Erythroblast (primary cell): Measurements from ENCODE around the gene HLA-B.

Experiments
- DNase-seq, 2 experiments: peaks; one replicate each; lab custom pipeline; 2025; lab: John Stamatoyannopoulos, UW
- GATA1 ChIP-seq: IDR thresholded peaks from 2 replicates; pipeline ENCODE4 v1.6.1; 2011; ENCODE audit warnings: low read depth, mild to moderate bottlenecking, control low read depth, low read length, moderate library complexity
- POLR2A ChIP-seq: IDR thresholded peaks from 2 replicates; pipeline ENCODE4 v1.6.1; 2011; ENCODE audit warnings: mild to moderate bottlenecking, low read length

HLA-B gene

DNA sequence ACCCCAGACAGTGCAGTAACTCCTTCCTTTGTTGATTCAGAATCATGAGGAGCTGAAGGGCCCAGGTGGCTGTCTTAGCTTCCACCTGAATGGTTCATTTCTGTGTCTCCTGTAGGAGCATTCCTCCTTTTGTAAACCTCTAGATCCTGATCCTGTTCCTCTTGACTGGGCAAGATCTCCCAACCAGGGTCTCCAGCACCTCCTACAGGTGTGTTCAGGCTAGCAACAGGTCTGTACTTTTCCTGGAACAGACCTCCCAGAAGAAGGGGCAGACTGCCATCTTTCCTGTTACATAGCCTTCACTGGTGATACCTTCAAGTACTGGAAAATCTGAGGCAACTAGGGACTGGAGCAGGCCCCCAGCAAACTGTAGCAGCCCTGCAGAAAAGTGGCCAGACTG lies 35.2 kb downstream of the HLA-B start:
- no peak for DNase-seq
- TF ChIP-seq POLR2A (no peak), GATA1 (no peak)

DNA sequence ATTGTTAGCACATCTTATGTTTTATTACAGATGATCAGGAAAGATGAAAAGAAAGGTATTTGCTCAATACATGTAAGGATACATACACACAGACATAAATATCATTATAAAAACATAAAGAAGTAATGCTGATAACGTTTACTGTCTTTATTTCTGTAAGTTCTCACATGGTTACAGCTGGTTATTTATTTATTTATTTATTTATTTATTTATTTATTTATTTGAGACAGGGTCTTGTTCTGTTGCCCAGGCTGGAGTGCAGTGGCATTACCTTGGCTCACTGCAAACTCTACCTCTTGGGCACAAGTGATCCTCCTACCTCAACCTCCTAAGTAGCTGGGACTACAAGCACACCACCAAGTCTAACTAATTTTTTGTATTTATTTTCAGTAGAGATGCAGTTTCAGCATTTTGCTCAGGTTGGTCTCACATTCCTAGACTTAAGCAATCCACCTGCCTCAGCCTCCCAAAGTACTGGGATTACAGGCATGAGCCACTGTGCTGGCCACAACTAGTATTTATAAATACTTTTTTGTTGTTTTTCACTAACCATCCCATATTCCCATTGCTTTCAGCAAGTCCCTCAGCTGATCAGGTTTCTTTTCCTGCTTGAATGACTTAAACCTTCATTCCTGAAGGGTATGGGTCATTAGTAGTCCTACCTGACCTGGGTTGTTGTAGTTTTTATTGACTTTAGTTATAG lies 35.8 kb downstream of the HLA-B start:
- no peak for TF ChIP-seq POLR2A
- no peak for TF ChIP-seq GATA1
- no peak for DNase-seq

DNA sequence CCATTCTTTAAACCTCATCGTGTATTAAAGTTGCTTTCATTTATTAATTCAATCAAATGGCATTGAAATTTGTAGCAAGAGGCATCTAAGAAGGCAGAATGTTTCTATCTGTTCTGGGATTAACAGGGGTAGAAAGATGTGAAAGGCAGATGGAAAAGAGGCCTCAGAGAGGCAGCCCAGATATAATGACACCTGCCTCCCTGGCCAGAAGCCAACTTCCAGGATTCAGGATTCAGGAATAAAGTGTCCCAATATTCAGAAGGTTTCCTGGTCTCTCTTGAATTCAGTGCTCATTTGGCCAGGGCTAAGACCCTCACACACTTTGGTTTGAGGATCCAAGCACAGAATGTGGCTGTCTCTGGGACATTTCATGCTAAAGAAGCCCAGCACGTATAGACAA lies 39.9 kb downstream of the HLA-B start:
- no peak for DNase-seq
- TF ChIP-seq POLR2A = no peak
- no peak for TF ChIP-seq GATA1

DNA sequence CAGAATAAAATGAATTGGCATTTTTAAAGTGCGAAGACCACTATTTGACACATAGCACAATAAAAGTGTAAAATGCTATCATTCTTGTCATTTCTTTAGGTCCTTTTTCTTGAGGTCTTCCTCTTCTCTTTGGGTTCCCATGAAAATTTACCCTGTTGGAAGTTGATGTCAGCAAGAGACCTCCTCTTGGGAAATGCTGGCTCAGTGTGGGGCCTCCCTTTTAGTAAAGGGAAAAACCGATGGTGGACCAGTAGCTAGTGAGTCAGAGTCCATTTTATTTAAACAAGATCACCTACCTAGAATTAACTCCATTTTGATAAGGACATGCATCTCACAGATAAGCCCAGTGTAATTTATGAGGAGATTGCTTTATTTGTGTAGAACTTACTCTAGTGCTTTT lies 47.3 kb downstream of the HLA-B start:
- no peak for DNase-seq
- no peak for TF ChIP-seq POLR2A
- TF ChIP-seq GATA1 = no peak

DNA sequence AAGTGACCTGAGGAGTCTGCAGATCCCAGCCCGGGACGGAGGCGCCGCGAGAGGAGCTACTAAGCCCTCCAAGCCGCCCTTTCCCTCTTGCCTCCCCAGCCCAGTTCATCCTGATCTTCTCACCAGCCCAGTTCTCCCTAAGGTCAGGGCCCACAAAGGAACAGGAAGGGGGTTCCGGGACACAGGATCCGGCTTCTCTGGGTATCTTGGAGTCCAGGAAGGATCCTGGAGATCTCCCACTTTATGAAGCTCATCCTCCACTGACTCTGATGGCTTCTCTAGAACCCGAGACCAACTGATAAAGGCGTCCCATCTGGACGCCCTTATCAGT lies 48.2 kb downstream of the HLA-B start:
- no peak for DNase-seq
- TF ChIP-seq POLR2A (no peak), GATA1 (no peak)

DNA sequence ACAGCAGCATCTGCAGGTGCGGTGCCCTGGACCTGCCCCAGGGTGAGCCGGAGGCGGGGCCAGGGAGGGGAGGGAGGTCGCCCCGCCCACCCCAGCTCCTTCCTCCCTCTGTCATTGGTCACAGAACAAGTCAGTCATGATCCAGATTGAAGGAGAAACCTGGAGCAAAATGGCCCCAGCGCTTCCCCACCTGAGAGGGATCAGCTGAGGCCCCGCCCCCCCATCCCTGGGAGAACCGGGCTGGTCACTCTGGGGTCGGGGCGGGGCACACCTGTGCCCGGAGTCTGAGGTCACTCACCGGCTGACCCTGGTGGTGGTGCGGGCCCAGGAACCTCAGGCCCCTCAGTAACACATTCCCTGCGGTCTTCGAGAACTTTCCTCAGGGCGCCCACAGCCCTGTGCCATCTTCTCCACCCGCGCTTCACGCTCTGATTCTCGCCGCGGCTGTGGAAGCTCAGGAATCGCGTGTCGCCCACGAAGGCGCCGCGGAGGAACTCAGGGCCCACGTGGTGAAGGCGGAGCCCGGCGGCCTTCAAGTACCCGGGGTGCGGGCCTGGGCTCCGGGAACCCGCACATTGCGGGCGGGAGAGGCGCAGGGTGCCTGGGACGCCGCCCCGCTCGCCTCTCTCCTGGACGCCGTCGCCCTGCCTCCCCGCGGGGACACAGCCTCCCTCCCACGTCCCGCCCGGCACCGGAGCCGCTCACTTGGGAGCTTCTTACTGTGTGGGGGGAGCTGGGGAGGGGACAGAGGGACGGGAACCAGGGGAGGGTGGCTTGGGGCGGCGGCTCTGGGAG lies 48.7 kb downstream of the HLA-B start:
- TF ChIP-seq GATA1 = no peak
- no peak for TF ChIP-seq POLR2A
- DNase-seq = peak; percentile 7 to 13

DNA sequence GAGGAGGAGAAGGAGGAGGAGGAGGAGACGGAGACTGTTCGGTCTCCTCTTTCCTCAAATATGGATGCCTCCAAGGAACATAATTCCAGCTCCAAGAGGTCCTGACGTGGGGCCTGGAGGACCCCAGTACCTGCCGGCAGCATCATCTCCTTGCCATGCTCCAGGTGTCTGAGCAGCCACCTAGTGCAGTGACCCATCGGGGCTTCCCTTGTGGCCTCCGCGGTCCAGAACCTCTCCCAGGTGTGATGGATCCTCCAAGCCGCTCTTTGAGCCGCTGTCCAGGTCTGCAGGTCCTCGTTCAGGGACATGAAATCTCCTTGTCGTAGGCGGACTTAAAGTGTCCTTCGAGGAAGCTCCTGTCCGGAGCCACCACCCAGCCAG lies 49.3 kb downstream of the HLA-B start:
- no peak for DNase-seq

DNA sequence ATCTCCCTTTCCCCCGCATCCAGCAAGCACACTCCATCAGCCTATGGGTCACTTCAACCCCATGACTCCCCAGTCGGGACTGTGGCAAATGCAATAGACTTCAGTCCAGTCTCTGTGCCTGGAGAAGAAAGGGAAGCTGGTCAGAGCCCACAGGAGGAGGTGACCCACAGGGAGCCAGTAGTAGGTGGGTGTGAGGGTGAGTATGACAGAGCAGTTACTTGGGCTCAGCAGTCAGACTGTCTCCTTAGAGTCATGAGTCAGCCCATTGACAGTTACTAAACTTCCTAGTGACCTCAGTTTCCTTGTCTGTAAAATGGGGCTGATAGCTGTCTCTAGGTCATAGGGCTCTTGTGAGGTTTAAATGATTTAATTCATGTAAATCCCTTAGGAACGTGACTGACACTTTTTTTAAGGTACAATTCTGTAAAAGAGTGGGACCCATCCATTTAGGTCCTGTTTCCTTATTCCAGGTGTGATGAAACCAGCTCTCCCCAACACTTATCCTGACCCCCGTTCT lies 51.2 kb downstream of the HLA-B start:
- TF ChIP-seq POLR2A (no peak), GATA1 (no peak)
- DNase-seq = no peak

More for the DNA sequence above, 49.3 kb downstream of the HLA-B start:
- TF ChIP-seq POLR2A = no peak
- TF ChIP-seq GATA1 = no peak

DNA sequence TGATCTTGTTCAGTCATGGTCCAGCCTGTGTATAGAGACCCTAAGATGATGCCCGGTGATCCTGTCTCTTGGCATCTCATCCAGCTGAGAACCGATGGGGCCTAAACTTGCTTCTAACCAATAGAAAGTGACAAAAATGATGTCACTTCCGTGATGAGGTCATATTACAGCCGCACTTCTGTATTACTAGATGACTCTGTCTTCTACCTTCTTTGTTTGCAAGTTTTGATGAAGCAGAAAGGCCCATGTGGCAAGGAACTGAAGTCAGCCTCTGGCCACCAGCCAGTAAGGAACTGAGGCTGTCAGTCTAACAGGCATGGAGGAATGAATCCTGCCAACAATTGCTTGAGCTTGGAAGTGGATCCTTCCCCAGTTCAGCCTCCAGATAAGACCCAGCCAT lies 52.3 kb downstream of the HLA-B start:
- TF ChIP-seq GATA1 (no peak), POLR2A (no peak)
- DNase-seq = no peak
